HL-60 (cell line): ENCODE results near the gene GPR137.

ENCODE experiments used
- CTCF ChIP-seq: IDR thresholded peaks from one replicate; pipeline ENCODE4 v1.5.1; 2011; ENCODE audit warnings: low read length, control low read depth, inconsistent platforms; ENCODE audit not compliant: insufficient read depth
- GABPA ChIP-seq: IDR thresholded peaks from 2 replicates; pipeline ENCODE4 v1.6.1; 2012; ENCODE audit warnings: low read depth
- POLR2AphosphoS5 ChIP-seq: IDR thresholded peaks from 2 replicates; pipeline ENCODE4 v1.6.1; 2012; ENCODE audit warnings: low read depth
- REST ChIP-seq: IDR thresholded peaks from 2 replicates; pipeline ENCODE4 v1.6.1; 2012; ENCODE audit warnings: low read depth; ENCODE audit not compliant: insufficient replicate concordance

- TF ChIP-seq CTCF, result no peak
- no peak for TF ChIP-seq POLR2AphosphoS5
- TF ChIP-seq REST, result no peak
- TF ChIP-seq GABPA, result no peak
These were observed 22.4 kb upstream of the GPR137 start for GRCh38 chr11:64263021-64263946.
